GM21360 (cell line): ENCODE data around the gene HLX.

ENCODE experiments used
- ATAC-seq: cut with Tn5 transposase; IDR thresholded peaks from one replicate; pipeline ENCODE4 v1.9.1; 2021; ENCODE audit warnings: mild to moderate bottlenecking, moderate library complexity; ENCODE audit not compliant: unreplicated experiment

HLX gene

DNA sequence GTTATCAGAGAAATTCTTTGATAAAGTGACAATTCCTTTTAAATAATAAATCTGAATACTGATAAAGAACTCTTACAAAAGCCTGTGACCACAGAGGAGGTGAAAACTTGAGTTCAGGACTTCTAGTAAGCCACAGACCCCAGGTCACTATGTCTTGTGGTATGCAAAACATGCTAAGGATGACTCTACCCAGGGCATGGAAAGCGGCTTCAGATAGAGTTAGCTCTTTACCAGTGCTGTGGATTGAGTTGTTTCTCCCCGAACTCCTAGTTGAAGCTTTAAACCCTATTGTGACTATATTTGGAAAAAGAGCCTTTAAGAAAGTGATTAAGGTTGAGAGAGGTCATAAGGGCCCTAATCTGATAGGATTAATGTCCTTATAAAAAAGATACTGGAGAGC lies 42.3 kb downstream of the HLX start:
- ATAC-seq: no peak

DNA sequence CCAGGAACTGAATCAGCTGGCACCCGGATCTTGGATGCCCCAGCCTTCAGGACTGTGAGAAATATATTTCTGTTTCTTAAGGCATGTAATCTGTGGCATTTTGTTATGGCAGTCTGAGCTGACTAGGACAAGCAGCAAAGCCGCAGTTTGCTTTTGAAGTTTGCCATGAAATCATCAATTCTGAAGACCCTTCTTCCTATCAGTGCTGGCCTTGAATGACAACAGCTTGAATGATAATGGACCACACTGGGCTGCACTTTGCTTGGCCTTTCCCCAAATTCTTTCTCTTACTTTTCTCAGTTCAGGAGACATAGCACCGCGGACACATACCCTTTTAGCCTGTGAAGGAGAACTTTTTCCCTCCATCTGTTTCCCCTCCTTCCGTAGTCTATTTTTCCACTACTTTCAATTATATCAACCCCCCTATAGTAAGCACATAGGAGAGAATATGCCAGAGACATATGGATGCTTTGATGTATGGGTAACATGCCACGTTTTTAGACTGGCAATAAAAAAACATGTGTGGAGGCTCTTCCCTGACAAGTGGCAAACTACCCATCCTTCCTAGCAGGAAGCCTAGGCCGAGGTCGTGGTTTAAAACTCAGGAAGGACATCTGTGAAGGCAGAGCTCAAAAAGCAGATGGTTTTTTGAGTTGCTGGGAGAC lies 42.9 kb downstream of the HLX start:
- ATAC-seq: no peak

DNA sequence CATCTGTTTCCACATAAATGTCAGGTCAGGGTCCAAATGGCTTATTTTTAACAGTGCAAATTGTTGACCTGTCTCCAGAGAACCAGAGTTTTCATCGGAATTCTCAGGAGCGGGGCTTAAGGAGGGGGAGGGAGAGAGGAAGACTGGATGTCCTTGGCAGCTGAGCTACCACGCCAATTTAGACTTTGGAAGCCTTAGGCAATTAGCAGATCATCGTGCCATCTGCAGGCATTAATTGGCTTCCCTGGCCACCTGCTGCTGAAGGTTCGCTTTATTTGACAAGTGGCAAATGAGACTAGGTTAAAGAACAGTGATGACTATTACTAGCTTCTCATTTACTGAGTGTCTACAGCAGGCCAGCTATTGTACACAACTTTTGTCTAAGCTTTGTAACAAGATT lies 43.7 kb downstream of the HLX start:
- ATAC-seq: no peak

DNA sequence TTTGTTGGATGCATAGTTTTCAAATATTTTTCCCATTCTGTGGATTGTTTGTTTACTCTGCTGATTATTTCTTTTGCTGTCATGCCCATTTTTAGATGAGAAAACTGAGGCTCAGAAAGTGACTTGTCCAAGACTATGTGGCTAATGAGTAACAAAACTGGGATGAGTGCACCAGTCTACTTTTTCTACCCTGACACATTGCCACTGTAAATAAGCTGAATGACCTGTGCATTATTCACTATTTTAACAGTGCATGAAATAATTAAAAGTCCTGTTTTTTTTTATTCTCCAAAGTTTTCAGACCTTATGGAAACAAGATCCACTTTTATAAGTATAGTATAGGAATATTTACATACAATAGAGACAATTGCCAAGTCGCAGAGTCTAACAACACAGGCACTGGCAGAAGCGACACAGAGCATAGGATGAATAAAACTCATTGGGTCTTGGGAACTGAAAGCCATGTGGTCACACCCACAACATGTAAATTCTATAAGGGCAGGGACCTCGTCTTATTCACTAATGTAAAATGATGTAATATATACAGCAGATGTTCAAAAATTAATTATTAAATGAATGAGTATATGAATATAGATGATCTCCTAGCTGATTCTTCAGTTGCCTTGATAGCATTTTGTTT lies 45.2 kb downstream of the HLX start:
- no peak for ATAC-seq

DNA sequence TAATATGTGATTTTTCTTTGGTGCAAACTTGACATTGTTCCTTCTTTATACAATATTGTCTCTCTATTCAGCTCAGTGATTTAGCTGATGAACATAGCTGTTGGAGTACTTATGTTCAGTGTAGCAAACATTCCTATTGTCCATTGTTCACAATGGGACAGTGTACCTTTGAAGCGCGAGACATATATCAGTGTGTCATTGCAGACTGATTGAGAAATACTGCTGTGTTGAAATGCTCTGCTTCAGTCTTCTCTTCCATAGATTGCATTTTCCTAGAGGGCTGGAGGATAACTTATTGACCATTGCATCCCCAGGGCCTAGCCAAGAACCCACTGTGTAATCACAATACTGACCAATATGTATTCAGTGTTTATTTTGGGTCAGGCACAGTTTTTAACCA lies 46.5 kb downstream of the HLX start:
- no peak for ATAC-seq

DNA sequence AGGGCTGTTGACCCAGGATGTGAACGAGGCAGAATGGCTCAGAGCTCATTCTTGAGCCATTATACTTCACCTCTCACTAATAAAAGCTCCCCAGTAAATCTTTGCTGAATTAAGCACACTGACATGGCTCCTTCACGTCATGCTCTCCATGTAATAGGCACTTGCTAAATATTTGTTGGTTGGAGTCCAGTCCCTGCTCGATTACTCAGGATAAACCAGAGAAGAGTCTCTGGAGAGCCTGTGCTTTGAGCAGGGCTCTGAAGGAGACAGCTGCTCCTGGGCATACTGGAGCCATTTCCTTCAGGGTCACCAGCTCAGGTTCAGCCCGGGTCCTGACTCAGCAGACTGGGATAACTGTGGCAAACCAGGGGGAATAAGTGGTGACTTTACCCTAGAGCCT lies 46.9 kb downstream of the HLX start:
- ATAC-seq: no peak

DNA sequence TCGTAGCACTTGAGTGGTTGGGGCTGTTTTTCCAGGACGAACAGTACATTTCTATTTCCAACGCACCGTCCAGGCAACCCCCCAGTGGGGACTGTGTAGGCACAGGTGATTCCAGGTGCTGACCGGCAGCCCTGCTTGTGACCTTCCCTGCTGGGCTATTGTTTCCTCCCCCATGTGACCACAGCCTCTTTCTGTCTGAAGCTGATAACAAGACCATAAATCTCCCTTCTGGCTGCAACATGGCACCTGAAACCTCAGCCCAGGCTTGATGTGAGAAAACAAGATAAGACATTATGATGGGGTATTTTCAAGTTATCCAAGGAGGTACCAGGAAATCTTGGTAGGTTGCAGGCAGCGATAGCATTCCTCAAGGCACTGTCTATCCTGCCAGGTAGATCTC lies 48.2 kb downstream of the HLX start:
- ATAC-seq: no peak

DNA sequence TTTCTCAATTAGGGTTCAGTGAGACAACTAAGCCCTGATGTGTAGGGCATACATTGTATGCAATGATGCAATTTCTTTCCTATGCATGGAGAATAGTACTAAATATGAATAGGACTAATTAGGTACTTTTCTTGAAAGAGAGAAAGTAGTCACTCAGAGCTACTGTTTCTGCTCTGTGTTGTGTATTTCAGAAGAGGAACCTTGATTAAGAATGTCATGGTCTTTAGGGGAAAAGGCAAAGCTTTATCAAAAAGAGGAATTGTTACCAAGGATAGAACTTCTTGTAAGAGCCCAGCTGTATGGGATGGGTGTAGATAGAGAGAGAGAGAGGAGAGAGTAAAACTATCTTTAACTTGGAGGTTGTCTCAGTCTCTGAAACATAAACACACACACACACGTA lies 49.1 kb downstream of the HLX start:
- ATAC-seq: no peak

DNA sequence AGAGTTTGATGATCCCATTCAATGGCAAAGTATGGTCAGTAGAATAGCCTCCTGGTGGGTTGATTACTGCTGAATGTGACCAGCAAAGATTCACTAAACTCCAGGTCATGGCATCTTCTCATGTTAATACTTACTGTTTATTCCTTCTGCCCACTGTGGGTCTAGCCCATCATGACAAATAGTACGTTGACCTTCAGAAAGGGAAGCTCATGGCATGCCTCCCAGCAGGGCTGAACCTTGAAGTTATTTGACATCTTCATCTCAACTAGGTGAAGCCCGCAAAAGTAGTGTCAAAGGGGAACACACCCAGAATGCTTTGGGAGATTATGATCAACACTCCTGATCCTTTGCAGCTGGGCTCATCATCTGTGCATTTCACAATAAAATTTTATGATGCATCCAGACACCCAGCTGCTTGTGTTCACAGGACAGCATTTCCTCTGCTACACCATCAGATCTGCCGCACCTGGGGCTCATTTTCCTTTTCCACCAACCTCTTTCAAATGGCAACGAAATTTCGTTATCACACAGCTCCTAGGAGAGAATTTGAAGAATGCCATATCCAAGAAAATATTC lies 49.6 kb downstream of the HLX start:
- no peak for ATAC-seq

DNA sequence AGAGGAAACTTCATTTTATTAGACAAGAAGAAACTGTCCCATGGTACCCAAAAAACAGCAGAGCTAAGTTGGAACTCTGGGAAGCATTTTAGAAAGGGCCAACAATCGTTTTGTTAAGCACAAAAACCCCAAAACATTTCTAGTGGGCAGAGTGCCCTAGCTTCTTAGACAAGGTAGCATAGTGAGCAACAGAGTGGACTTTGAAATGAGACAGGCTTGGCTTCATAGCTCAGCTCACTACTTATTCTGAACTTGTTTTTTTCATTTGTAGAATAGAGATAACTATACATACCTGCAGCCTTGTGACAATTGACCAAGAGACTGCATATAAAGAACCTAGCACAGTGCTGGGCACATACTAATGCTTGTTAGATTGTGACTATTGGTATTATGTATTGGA lies 50.1 kb downstream of the HLX start:
- ATAC-seq: no peak
